Activated gamma-delta T cell treated with anti-CD3 and anti-CD28 coated beads, Interleukin-2, amount 50 U/mL, for 16 hours (primary cell): ENCODE data around the gene SYNPO2.
"Not testable (repeated sequence)": the region's sequence is repeated elsewhere in the genome, so short reads cannot be mapped to it uniquely, and the experiment has no call there.

Experiments used
- DNase-seq: peaks from one replicate; pipeline ENCODE4 v3.0.0-alpha.2; 2020; ENCODE audit warnings: low read depth

Gene SYNPO2

GRCh38 chr4:119032921-119033685 is 144.4 kb downstream of the SYNPO2 start:
- DNase-seq: no peak

GRCh38 chr4:119034276-119035008 is 145.8 kb downstream of the SYNPO2 start:
- DNase-seq: no peak

DNA sequence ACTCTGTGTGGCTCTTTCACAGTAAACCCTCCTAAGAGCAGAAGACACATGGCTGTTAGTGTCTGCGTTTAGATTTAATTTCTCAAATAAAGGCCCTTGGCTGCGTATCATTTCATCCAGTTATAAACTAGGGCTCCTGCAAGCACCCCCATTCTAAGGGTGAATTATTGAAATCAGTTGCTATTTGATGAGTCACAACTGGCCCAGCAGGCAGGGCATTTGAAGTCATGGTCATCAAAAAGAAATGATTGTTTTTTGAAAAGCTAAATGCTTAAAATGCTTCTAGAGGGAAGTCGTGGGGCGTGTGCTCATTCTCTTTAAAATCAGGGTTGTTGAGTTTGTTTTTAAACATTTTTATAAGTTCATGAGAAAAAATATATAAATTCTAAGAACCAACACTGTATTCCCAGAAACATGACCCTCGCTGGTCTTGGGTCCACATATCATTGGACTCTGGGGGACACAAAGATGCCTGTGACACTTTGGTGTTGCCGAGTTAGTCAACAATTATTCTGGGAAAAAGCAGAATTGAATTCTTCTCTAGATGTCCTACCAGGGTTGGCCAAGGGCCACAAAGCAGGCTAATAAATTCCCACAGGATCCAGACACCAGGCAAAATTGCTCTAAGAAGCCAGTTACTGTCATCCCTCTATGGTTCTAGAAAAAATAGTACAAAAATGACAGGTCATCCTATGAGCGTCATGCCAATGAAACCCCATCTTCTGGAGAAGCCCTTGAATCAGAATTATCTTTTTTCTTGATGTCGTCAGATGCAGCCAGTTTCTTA is 147.5 kb downstream of the SYNPO2 start:
- no peak for DNase-seq

DNA sequence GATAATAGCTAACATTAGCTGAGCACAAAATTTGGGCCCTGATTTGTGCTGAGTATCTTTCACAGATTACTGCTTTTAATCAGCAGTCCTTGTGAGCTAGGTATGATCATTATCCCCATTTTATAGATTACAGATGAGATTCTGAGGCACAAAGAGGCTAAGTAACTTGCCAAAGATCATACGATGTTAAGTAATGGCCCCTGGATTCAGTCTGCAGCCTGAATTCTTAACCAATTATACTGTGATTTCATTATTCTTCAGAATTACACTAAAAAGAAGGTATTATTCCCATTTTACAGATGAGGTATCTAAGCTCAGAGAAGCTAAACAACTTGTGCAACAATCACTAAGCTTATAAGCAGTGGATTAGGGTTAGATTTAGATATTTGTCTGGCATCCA is 149.1 kb downstream of the SYNPO2 start:
- DNase-seq: no peak

DNA sequence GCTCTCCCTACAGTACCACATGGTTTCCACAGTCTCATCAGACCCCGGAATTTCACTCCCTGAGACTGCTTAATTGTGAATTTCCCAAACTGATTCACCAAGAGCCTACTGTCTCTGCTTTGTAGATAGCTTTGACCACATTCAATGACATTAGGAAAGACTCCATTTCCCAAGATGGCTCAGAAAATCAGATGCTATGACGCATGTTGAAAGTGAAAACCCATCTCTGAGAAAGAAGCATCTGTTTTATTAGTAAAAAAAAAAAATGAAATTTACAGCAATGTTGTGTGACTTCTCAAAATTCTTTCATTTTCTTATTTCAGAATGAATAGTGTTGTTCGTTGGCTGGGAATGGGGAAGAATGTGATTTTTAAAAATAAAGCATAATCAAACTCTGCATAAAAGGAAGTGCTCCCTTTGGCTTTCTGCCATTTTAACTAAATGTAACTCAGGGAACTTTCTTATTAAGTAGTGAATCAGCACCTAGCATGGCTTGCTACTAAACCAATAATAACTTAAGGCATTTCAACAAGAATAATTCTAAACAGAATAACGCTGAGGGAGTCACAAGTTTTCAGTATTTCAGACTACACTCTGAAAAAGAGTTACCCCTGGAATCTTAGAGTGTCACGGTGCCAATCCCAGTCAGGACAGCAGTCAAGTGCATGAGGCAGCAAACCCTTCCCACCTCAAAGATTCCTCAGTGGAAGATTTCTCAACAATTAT is 149.6 kb downstream of the SYNPO2 start:
- no peak for DNase-seq

GRCh38 chr4:119039160-119039559 is 150.5 kb downstream of the SYNPO2 start:
- DNase-seq: no peak

GRCh38 chr4:119039779-119040178 is 151.1 kb downstream of the SYNPO2 start:
- no peak for DNase-seq

GRCh38 chr4:119040261-119040660 is 151.6 kb downstream of the SYNPO2 start:
- no peak for DNase-seq

- no peak for DNase-seq
Observed at GRCh38 chr4:119040694-119041185, 152.1 kb downstream of the SYNPO2 start.

- DNase-seq: no peak
Observed at GRCh38 chr4:119041396-119041795, 152.7 kb downstream of the SYNPO2 start.

GRCh38 chr4:119041951-119042560 is 153.4 kb downstream of the SYNPO2 start:
- DNase-seq: peak; percentile 22

GRCh38 chr4:119046263-119046662 is 157.6 kb downstream of the SYNPO2 start:
- DNase-seq: no peak

GRCh38 chr4:119047059-119047458 is 158.4 kb downstream of the SYNPO2 start:
- DNase-seq: not testable (repeated sequence)

DNA sequence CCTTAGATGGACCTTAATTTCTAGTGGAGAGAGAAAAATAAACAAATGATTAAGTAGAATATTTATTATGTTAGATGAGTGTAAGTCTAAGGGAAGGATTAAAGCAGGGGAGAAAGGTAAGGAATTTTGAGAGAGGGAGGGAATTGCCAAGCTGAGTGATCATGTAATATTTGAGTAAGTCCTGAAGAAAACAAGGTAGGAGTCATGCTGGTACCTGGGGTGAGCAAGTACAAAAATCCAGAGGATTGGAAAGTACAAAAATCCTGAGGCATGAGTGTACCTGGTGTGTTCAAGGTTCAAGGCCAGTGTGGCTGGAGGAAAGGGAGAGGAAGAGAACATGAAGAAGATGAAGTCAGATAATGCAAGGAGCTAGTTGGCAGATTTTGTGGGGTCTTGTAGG is 159.8 kb downstream of the SYNPO2 start:
- no peak for DNase-seq

- no peak for DNase-seq
Observed at GRCh38 chr4:119049342-119049741, 160.7 kb downstream of the SYNPO2 start.

DNA sequence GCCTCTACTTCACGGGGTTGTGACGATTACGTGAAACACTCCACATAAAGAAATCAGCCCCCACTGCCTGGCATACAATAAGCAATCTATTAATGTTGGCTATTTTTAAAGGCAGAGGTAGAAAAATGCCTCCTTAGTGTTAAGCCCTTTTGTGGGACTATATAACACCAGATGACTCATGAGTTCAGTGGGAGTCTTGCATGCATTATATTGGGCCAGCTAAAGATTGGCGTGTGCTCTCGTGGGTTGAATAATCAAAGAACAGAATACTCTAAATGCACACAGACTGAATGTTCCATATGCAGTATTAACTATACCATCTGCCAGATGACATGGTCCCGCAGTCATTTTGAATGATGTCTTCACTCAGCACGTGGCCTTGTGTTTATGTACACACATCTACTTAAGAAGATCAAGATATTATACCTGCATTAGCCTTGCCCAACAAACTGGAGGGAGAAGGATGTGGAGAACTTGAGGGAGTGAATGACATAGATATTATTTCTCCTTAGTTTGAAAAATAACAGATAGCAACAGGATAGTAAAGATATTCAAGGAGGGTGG is 162.0 kb downstream of the SYNPO2 start:
- DNase-seq: no peak

- no peak for DNase-seq
Observed at GRCh38 chr4:119053245-119053644, 164.6 kb downstream of the SYNPO2 start.

DNA sequence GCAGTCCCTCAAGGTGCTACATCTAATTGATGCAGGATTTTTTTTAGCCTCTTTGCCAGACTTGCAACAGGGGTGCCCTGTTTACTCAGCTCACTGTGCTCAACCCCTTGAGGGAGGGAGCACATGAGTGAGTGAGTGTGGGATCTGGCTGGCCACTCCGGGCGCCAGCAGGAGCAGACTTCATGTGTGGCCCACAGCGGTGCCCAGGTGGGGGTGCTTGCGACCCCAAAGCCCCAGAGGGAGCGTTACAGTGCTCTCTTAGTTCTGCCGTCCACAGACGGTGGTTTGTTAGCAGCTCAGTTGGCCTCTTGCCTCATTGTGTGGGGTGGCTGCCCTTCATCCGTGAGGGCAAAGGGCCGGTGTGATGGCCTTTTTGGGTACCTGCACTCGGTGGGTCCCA is 165.3 kb downstream of the SYNPO2 start:
- DNase-seq: no peak

DNA sequence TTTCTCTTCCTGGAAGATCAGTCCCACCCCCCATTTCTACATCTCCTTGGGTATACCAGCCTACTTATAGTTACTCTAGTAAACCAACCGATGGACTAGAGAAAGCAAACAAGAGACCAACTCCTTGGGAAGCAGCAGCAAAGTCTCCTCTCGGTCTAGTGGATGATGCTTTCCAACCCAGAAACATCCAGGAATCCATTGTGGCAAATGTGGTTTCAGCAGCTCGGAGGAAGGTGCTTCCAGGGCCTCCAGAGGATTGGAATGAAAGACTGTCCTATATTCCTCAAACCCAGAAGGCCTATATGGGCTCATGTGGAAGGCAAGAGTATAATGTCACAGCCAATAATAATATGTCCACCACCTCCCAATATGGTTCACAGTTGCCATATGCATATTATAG is 168.8 kb downstream of the SYNPO2 start:
- no peak for DNase-seq

- DNase-seq: no peak
Observed at GRCh38 chr4:119059221-119059620, 170.6 kb downstream of the SYNPO2 start.

DNA sequence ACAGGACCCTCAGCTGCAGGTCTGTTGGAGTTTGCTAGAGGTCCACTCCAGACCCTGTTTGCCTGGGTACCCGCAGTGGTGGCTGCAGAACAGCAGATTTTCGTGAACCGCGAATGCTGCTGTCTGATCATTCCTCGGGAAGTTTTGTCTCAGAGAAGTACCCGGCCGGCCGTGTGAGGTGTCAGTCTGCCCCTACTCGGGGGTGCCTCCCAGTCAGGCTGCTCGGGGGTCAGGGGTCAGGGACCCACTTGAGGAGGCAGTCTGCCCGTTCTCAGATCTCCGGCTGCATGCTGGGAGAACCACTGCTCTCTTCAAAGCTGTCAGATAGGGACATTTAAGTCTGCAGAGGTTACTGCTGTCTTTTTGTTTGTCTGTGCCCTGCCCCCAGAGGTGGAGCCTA is 178.5 kb downstream of the SYNPO2 start:
- not testable (repeated sequence) for DNase-seq
